Measurements from ENCODE around the gene AHCYL2. TPM values are rescaled to one million over a fixed set of nuclear protein-coding genes. Genes with fewer than 3 reads are reported as not detected.
A peak's percentile ranks its signal among the peaks of the same experiment; 100 is the strongest.

Gene AHCYL2
- total and polyA plus RNA-seq, 2 experiments from 2014 or later, result 7.8 to 29.4 TPM

GRCh38 chr7:129273936-129274335 lies 49.1 kb downstream of the AHCYL2 start (continued):
- TF ChIP-seq ZNF462 (CRISPR knock-in tag; IDR thresholded peaks at IDR 0.05) (no peak), ETS1 (IDR thresholded peaks at IDR 0.05) (no peak), EZH2phosphoT487 (IDR thresholded peaks at IDR 0.05; ENCODE audit: unreplicated experiment) (no peak)

GRCh38 chr7:129277629-129278028 lies 52.8 kb downstream of the AHCYL2 start:
- no peaks in the 10 kb centered on the region for H3K9me2 ChIP-seq (ENCODE audit: insufficient read depth)
- DNase-seq (ENCODE audit: low spot score), result no peak
- no peaks in the 10 kb centered on the region for H3K27me3 Mint-ChIP-seq (ENCODE audit: insufficient read depth, low read depth, poor library complexity)
- no peak overlapping the region for H3K4me3 Mint-ChIP-seq
- H2AFZ ChIP-seq, result no peak overlapping the region
- peaks cover 2% of the 10 kb centered on the region; the same call in 1 of the 2 replicates for H3K36me3 ChIP-seq (ENCODE audit: insufficient read depth)
- peaks cover 18% of the 10 kb centered on the region for H3K36me3 Mint-ChIP-seq (ENCODE audit: low read depth)
- H3K4me1 ChIP-seq (ENCODE audit: insufficient read depth), result peaks cover 27% of the 10 kb centered on the region
- TF ChIP-seq ZNF462 (CRISPR knock-in tag; IDR thresholded peaks at IDR 0.05) (no peak), EZH2 (IDR thresholded peaks at IDR 0.05; ENCODE audit: low read depth, unreplicated experiment) (no peak), ZNF114 (CRISPR knock-in tag; IDR thresholded peaks at IDR 0.05) (no peak)
- no peaks in the 10 kb centered on the region for H4K20me1 ChIP-seq (replicated peaks; ENCODE audit: insufficient read depth)
- H3K27ac Mint-ChIP-seq, result no peak overlapping the region
- no peak overlapping the region for H3K4me3 ChIP-seq
- H3K27me3 ChIP-seq (ENCODE audit: insufficient read depth), result no peaks in the 10 kb centered on the region
- peaks cover 18% of the 10 kb centered on the region for H3K4me1 Mint-ChIP-seq
- peaks cover 13% of the 10 kb centered on the region; the same call in 2 of the 3 replicates for H3K9me3 Mint-ChIP-seq
- ATAC-seq, result no peak
- H3K4me2 ChIP-seq, result no peak overlapping the region
- H3K79me2 ChIP-seq (replicated peaks; ENCODE audit: insufficient read depth), result peaks cover 6% of the 10 kb centered on the region; the same call in 1 of the 2 replicates
- H3F3A ChIP-seq (replicated peaks; ENCODE audit: low read depth), result no peaks in the 10 kb centered on the region
- H3K27ac ChIP-seq (ENCODE audit: low read depth), result peak overlapping the region; percentile 46; the same call in 1 of the 2 replicates

Data from GM23338 (cell line).